ENCODE measurements around the gene TLR7.

Gene TLR7

GRCh38 chrX:12866451-12867377 is at the start of gene TLR7:
TLR7 (plus strand) TSS chrX:12867072; CDS start chrX:12867579, 507 bp downstream.
- FAIRE-seq: no peak

GRCh38 chrX:12817528-12817927 is 49.3 kb upstream of the TLR7 start:
- FAIRE-seq: no peak

DNA sequence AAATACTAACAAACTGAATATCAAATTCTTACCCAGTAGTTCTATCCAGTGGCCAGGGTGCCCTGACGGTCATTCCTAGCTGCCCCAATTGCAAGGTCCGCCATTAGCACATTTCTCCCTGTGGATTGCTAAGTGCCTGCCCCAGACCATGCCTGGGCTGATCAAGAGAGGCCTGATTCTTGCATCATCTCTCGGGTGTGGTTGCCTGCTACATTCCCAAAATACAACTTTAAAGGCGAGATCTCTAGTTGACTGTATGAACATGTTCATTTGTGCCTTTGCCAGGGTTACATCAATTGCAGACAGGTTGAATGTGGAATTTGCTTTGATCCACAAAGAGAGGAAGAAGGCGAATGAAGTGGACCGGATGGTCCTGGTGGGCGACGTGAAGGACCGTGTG is 47.6 kb upstream of the TLR7 start:
- no peak for FAIRE-seq

DNA sequence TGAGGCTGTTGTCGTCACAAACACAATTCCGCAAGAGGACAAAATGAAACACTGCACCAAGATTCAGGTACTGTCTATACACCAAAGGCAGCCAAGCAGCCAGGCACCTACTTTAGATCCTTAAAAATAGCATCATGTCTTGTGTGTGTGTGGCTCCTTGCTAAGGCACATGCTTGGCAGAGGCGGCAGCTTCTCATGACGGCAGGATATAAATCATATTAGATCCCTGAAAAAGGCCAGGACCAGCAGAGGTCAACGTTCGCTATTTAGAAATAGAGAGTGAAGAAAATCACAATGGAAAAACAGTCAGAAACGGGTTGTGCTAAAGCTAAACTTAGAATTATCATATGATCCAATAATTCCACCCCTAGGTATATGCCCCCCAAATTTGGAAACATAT is 46.1 kb upstream of the TLR7 start:
- no peak for FAIRE-seq

DNA sequence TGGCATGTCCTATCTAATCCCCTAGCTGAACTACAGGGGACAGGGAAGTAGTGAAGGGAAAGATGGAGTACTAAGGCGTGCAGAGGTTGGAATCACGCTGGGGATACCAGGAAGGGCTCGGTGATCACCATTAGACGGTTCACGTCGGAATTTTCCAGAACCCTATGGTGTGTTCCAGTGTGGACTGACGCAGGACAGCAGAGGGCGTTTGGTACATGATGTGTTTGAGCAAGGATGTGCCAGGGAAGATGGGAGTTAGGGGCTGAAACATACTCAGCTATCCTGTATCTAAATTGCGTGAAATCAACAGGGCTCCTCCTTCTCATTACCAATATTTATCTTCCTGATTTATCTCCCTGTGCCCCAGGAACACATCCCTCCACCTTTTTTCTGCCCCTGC is 41.9 kb upstream of the TLR7 start:
- no peak for FAIRE-seq

DNA sequence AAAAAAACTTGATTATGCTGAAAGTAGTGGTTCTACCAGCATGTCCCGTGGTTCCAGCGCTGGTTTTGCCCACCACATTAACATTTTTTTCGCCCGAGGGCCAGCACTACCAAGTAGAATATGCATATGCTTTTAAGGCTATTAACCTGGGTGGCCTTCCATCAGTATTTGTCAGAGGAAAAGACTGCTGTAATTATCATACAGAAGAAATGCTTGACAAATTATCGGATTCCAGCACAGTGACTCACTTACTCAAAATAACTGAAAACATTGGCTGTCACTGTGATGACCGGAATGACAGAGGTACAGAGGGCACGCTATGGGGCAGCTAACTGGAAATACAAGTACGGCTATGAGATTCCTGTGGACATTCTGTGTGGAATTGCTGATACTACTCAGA is 41.1 kb upstream of the TLR7 start:
- no peak for FAIRE-seq

- FAIRE-seq: no peak
These were observed 23.7 kb upstream of the TLR7 start for GRCh38 chrX:12843061-12843667.

DNA sequence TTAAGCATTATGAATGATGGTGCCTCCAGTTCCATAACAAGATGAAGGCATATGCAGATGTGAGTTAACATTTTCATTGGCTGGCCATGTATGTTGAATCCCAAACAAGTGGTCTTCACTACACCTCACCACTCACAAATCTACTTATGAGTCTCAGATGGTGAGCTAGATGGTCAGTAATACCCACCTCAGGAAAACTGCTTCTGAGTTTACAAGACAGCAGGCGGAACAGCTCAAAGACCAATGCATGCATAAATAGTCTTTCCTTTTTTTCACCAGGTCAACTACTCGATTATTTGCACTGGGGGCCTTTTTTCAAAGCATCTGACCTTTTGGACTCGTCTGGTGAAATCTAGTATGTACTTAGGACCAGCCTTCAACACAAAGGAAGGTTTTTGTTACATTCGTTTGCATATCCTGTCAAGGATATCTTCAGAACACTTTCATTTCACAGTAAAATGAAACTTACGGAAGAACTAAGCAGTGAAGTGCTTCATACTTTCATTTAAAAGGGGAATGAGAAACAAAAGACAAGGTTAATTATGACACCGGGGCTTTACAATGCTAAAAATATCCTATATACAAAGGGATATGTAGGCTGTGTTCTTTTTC is 23.1 kb upstream of the TLR7 start:
- FAIRE-seq: no peak

GRCh38 chrX:12844319-12844718 is 22.6 kb upstream of the TLR7 start:
- no peak for FAIRE-seq

DNA sequence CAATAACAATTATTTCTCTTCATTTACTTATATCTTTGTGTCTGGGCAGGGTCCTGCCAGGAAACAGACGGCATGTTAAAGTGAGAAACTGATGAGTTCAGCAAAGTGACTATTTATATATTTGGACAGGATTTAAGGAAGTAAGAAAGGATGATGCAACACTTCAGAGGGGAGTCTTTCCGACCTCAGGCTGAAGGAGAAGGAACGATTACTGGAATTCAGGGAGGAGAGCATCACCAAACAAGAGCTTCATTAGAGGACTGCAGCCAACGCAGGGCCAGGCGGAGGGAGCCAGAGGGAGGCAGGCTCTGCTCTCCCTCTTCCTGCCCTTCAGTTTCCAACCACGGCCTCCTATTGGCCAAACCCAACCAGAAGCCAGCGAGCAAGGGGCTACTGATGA is 1.5 kb upstream of the TLR7 start:
- no peak for FAIRE-seq

GRCh38 chrX:12867685-12868084 is 813 bp downstream of the TLR7 start:
- FAIRE-seq: no peak

DNA sequence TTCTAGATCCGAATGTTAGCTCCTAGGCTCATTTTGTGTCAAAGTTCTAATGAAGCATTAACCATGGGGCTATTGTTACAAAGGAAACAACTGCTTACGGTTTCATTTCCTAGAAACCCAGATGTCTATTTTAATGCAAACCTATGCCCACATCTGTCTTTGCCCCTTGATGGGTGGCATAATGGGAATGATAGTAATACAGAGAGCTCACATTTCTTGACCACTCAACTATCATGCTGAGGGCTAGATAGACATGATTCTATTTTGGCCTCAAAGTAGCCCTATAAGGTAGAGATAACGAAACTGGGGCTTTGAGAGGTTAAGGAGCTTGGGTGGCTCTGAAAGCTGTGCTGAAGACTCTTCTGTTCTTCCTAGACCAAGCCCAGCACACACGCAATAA is 1.9 kb downstream of the TLR7 start:
- FAIRE-seq: no peak

GRCh38 chrX:12871257-12871656 is 4.4 kb downstream of the TLR7 start:
- no peak for FAIRE-seq

DNA sequence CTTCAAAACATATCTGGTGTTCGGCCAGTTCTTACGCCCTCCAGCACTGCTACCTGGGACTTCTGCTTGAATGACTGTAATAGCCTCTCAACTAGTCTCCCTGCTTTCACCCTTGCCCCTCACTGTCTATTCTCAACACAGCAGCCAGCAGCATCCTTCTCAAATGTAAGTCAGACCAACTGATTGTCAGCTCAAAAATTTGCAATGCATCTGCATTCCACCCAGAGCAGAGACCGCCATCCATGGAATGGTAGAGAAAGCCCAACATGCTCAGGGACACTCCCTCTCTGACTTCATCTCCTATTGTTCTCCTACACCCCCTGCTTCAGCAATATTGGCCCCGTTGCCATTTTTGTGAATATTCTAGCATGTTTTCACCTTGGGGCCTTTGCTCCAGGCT is 5.9 kb downstream of the TLR7 start:
- no peak for FAIRE-seq

- no peak for FAIRE-seq
These were observed 7.7 kb downstream of the TLR7 start for GRCh38 chrX:12874581-12874980.

- no peak for FAIRE-seq
These were observed 10.5 kb downstream of the TLR7 start for GRCh38 chrX:12877386-12877785.

- FAIRE-seq: no peak
These were observed 11.7 kb downstream of the TLR7 start for GRCh38 chrX:12878536-12878935.

DNA sequence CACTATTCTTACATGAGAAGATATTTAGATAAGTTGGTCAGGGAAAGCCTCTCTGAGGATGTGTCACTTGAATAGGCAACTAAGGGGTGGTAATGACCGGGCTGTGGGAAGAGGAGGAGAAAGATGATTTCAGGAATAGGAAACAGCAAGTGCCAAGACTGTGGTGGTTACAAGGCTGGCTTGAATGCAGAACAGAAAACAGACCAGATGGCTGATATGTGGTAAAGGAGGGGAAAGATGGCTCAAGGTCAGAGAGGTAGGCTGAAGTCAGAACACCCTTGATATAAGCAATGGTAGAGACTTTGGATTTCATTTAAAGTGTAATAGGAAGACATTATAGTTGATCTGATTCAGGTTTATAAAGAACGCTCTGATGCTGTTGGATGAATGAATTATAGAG is 15.0 kb downstream of the TLR7 start:
- FAIRE-seq: no peak

DNA sequence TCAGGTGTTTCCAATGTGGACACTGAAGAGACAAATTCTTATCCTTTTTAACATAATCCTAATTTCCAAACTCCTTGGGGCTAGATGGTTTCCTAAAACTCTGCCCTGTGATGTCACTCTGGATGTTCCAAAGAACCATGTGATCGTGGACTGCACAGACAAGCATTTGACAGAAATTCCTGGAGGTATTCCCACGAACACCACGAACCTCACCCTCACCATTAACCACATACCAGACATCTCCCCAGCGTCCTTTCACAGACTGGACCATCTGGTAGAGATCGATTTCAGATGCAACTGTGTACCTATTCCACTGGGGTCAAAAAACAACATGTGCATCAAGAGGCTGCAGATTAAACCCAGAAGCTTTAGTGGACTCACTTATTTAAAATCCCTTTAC is 18.6 kb downstream of the TLR7 start:
- FAIRE-seq: no peak

GRCh38 chrX:12886545-12886944 is 19.7 kb downstream of the TLR7 start:
- no peak for FAIRE-seq

DNA sequence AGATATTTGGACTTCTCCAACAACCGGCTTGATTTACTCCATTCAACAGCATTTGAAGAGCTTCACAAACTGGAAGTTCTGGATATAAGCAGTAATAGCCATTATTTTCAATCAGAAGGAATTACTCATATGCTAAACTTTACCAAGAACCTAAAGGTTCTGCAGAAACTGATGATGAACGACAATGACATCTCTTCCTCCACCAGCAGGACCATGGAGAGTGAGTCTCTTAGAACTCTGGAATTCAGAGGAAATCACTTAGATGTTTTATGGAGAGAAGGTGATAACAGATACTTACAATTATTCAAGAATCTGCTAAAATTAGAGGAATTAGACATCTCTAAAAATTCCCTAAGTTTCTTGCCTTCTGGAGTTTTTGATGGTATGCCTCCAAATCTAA is 20.3 kb downstream of the TLR7 start:
- no peak for FAIRE-seq

- FAIRE-seq: no peak
These were observed 20.9 kb downstream of the TLR7 start for GRCh38 chrX:12887767-12888166.

- no peak for FAIRE-seq
These were observed 23.6 kb downstream of the TLR7 start for GRCh38 chrX:12890467-12890866.

GRCh38 chrX:12891171-12891570 is 24.3 kb downstream of the TLR7 start:
- FAIRE-seq: no peak

Data from islet of Langerhans (tissue), 1 donor.